PC-3 (cell line): Measurements from ENCODE around the gene HOOK2. TPM values are rescaled to one million over a fixed set of nuclear protein-coding genes. Genes with fewer than 3 reads are reported as not detected.

Experiments
- ATAC-seq: fragments of 200-7000 bp; cut with Tn5 transposase; 2 replicates; pipeline ENCODE4 v1.9.1; 2020; ENCODE audit warnings: mild to moderate bottlenecking, moderate library complexity
- BruUV-seq: library from RNA; stranded (reverse); fragments of 400-500 nt; replicated peaks from 2 replicates; lab custom pipeline; 2021; lab: Mats Ljungman, UMichigan
- CTCF ChIA-PET: fragments of 300-600 bp; sonication (Branson Sonifier 250); formaldehyde crosslinking; loops from one replicate; lab custom pipeline; 2022; ENCODE audit warnings: antibody characterized with exemption; lab: Charles Lee
- POLR2A ChIA-PET: fragments of 300-600 bp; sonication (Branson Sonifier 250); formaldehyde crosslinking; loops from one replicate; lab custom pipeline; 2022; ENCODE audit warnings: antibody characterized with exemption; ENCODE audit not compliant: unreplicated experiment; lab: Charles Lee
- DNase-seq: peaks from one replicate; pipeline ENCODE4 v3.0.0-alpha.2; 2015
- H2AFZ ChIP-seq: fragments of 300-600 bp; sonication (generic); 2 replicates; pipeline ENCODE4 v1.6.0; 2016; ENCODE audit warnings: antibody characterized with exemption, low read length
- H3F3A ChIP-seq: fragments of 300-600 bp; sonication (generic); one replicate; pipeline ENCODE4 v1.6.0; 2017; ENCODE audit warnings: antibody characterized with exemption, low read length, control low read depth, mild to moderate bottlenecking; ENCODE audit not compliant: unreplicated experiment
- H3K27ac ChIP-seq: fragments of 300-600 bp; sonication (generic); 2 replicates; pipeline ENCODE4 v1.5.1; 2016; ENCODE audit warnings: mild to moderate bottlenecking, low read length
- H3K27me3 ChIP-seq: fragments of 300-600 bp; sonication (generic); 2 replicates; pipeline ENCODE4 v1.6.1; 2016; ENCODE audit warnings: low read length, mixed read lengths
- H3K36me3 ChIP-seq: fragments of 300-600 bp; sonication (generic); 2 replicates; pipeline ENCODE4 v1.6.1; 2016; ENCODE audit warnings: low read depth, mixed run types, low read length, mixed read lengths
- H3K4me1 ChIP-seq: fragments of 300-600 bp; sonication (generic); 2 replicates; pipeline ENCODE4 v1.5.1; 2016; ENCODE audit warnings: low read length; ENCODE audit not compliant: insufficient read depth
- H3K4me2 ChIP-seq: fragments of 300-600 bp; sonication (generic); 2 replicates; pipeline ENCODE4 v1.6.0; 2016; ENCODE audit warnings: low read length
- H3K4me3 ChIP-seq: fragments of 300-600 bp; sonication (generic); 2 replicates; pipeline ENCODE4 v1.5.1; 2016; ENCODE audit warnings: mild to moderate bottlenecking, low read length, mixed read lengths
- H3K79me2 ChIP-seq: fragments of 300-600 bp; sonication (generic); 2 replicates; pipeline ENCODE4 v1.6.1; 2017; ENCODE audit warnings: low read length, mixed read lengths
- H3K9ac ChIP-seq: fragments of 300-600 bp; sonication (generic); 2 replicates; pipeline ENCODE4 v1.6.0; 2016; ENCODE audit warnings: mild to moderate bottlenecking, low read length
- H3K9me2 ChIP-seq: fragments of 300-600 bp; sonication (generic); replicated peaks from 2 replicates; pipeline ENCODE4 v1.6.1; 2016; ENCODE audit warnings: mixed run types, low read length, mixed read lengths
- H3K9me3 ChIP-seq: fragments of 300-600 bp; sonication (generic); 2 replicates; pipeline ENCODE4 v1.6.1; 2016; ENCODE audit warnings: low read length, mixed read lengths
- H4K20me1 ChIP-seq: fragments of 300-600 bp; sonication (generic); 2 replicates; pipeline ENCODE4 v1.6.1; 2016; ENCODE audit warnings: low read length, mixed read lengths
- CTCF ChIP-seq: fragments of 300-600 bp; sonication (generic); conservative IDR thresholded peaks from 2 replicates; pipeline ENCODE4 v1.5.1; 2017; ENCODE audit warnings: antibody characterized with exemption, low read depth, mild to moderate bottlenecking, low read length
- EZH2 ChIP-seq: fragments of 300-600 bp; sonication (generic); IDR thresholded peaks from one replicate; pipeline ENCODE4 v1.6.1; 2017; ENCODE audit warnings: antibody characterized with exemption, mild to moderate bottlenecking, low read length; ENCODE audit not compliant: unreplicated experiment
- EZH2phosphoT487 ChIP-seq: fragments of 300-600 bp; sonication (generic); IDR thresholded peaks from 2 replicates; pipeline ENCODE4 v1.6.1; 2018; ENCODE audit warnings: mild to moderate bottlenecking, antibody characterized with exemption, low read length, borderline replicate concordance
- intact Hi-C: fragments of 100-400 bp; cut with micrococcal nuclease; formaldehyde crosslinking; loops from 2 replicates; pipeline ENCODE4 v1.9.0; 2023
- total RNA-seq: library from RNA; depleted of rRNA; stranded (reverse); fragments of >200 nt; gene quantifications from 2 replicates; pipeline ENCODE4 v1.2.3, GENCODE V29; 2014

Gene HOOK2
- total RNA-seq, 1 experiment from 2014 or later = 95.2 TPM

DNA sequence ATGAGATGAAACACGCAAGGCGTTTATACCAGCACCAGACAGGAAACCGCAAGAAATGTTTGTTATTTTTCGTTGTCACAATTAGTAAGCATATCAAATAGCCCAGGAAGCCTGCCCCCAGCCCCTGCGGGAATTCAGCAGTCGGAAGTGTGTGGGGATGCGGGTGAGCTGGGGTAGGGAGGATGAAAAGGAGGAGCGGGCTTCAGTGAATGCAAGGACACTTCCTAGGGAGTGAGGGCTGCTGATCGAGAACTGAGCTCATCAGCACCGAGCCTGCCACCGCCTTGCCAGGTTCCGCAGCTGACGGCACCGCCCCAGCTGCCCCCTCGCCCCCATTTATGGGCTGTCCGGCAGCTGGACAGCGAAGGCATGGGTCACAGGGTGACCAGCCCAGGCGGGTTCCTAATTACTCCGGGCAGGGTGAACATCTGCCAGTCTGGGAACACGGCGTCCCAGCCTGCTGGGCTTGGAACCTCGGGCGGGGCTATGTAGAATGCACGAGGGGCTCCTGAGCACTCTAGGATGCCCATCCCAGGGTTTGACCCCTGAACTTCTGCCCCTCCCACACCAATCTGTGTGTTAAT lies 25.3 kb downstream of the HOOK2 start:
- no peak overlapping the region for H3K9ac ChIP-seq
- DNase-seq (peak; percentile 64), ATAC-seq (peak; percentile 64)
- peak overlapping the region; percentile 43 for H2AFZ ChIP-seq
- BruUV-seq = no TSS peak
- H3K27ac ChIP-seq = no peak overlapping the region
- TF ChIP-seq CTCF (no peak), EZH2phosphoT487 (no peak)
- peaks cover 30% of the 10 kb centered on the region for H3K36me3 ChIP-seq
- no peaks in the 10 kb centered on the region for H3K9me2 ChIP-seq
- no peaks in the 10 kb centered on the region for H3F3A ChIP-seq
- ChIA-PET POLR2A (interaction anchor here (0.6 kb wide), 1 partner anchor 27 kb away, joined by 3 read pairs; no protein-coding TSS in a partner anchor), CTCF (interaction anchor here (1.0 kb wide), 1 partner anchor 10 kb away, joined by 4 read pairs; no protein-coding TSS in a partner anchor)
- peaks cover 12% of the 10 kb centered on the region for H3K4me1 ChIP-seq
- H3K4me3 ChIP-seq = peak overlapping the region; percentile 48
- no peaks in the 10 kb centered on the region for H3K9me3 ChIP-seq
- intact Hi-C loops = no loop called here
- H4K20me1 ChIP-seq = no peaks in the 10 kb centered on the region
- no peaks in the 10 kb centered on the region for H3K79me2 ChIP-seq
- H3K4me2 ChIP-seq = peak overlapping the region; percentile 78
- peaks cover 11% of the 10 kb centered on the region for H3K27me3 ChIP-seq

DNA sequence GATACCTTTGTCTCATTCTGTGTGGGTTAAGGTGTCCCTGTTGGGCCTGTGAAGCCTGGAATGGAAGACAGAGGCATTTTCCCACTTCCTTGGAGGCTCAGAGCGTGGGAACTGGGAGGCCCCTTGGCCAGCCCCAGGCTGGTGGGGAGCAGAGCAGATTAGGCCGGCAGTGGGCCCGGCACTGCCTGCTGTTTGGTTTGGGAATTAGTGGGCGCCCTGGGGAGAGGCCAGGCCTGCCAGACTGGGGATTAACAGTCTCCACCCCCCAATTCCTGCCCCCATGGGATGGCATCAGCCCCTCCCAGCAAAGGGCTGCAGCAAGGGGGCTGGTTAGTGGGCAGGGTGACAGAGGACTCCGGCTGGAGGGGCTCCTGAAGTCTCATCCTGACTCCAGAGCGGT lies 26.9 kb downstream of the HOOK2 start:
- peaks cover 12% of the 10 kb centered on the region for H3K4me1 ChIP-seq
- no peaks in the 10 kb centered on the region for H3K9me2 ChIP-seq
- ATAC-seq (no peak), DNase-seq (no peak)
- no TSS peak for BruUV-seq
- CTCF ChIA-PET = no interaction called here
- no peak overlapping the region for H3K4me2 ChIP-seq
- no peak overlapping the region for H3K27ac ChIP-seq
- no peak overlapping the region for H2AFZ ChIP-seq
- H3K79me2 ChIP-seq = no peaks in the 10 kb centered on the region
- H3K9me3 ChIP-seq = no peaks in the 10 kb centered on the region
- intact Hi-C loops = no loop called here
- peaks cover 37% of the 10 kb centered on the region for H3K36me3 ChIP-seq
- no peak overlapping the region for H3K9ac ChIP-seq
- H4K20me1 ChIP-seq = no peaks in the 10 kb centered on the region
- no peak overlapping the region for H3K4me3 ChIP-seq
- H3F3A ChIP-seq = no peaks in the 10 kb centered on the region
- POLR2A ChIA-PET = no interaction called here
- no peak for TF ChIP-seq EZH2
- TF ChIP-seq EZH2phosphoT487 = no peak
- no peak for TF ChIP-seq CTCF
- peaks cover 11% of the 10 kb centered on the region for H3K27me3 ChIP-seq

DNA sequence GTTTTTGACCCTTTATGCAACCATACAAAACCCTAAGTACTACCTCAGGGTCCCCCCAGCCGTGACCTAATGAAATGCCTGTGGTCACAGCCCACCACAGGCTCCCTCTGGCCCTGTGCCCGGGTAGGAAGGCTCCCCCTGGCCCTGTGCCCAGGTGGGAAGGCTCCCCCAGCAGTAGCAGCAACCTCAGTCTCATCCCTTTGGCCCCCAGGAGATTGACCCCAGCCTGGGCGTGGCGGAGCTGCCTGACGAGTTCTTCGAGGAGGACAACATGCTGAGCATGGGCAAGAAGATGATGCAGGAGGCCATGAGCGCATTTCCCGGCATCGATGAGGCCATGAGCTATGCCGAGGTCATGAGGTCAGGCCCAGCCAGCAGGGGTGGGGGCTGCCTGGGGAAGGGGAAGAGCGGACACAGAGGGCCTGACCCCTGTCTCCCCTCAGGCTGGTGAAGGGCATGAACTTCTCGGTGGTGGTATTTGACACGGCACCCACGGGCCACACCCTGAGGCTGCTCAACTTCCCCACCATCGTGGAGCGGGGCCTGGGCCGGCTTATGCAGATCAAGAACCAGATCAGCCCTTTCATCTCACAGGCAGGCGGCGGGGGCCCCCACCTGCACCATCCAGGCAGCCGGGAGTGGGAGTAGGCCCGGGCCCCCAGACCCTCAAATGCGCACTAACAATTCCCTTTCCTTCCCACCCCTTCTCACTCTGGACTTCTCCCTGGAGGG lies 30.0 kb downstream of the HOOK2 start:
- no peak overlapping the region for H3K9ac ChIP-seq
- intact Hi-C loops = no loop called here
- no peak overlapping the region for H3K4me3 ChIP-seq
- H3F3A ChIP-seq = no peaks in the 10 kb centered on the region
- no peaks in the 10 kb centered on the region for H3K9me2 ChIP-seq
- DNase-seq = no peak
- ATAC-seq = no peak
- H3K4me1 ChIP-seq = peaks cover 9% of the 10 kb centered on the region
- H3K36me3 ChIP-seq = peaks cover 41% of the 10 kb centered on the region
- no peaks in the 10 kb centered on the region for H4K20me1 ChIP-seq
- H3K27me3 ChIP-seq = no peaks in the 10 kb centered on the region
- H3K27ac ChIP-seq = no peak overlapping the region
- H3K79me2 ChIP-seq = no peaks in the 10 kb centered on the region
- TF ChIP-seq EZH2 = no peak
- TF ChIP-seq EZH2phosphoT487 = no peak
- TF ChIP-seq CTCF = no peak
- H3K4me2 ChIP-seq = no peak overlapping the region
- no TSS peak for BruUV-seq
- CTCF ChIA-PET = no interaction called here
- no peaks in the 10 kb centered on the region for H3K9me3 ChIP-seq
- POLR2A ChIA-PET = no interaction called here
- no peak overlapping the region for H2AFZ ChIP-seq
